GM23248 (cell line): ENCODE data around the gene ITGB6. TPM values are rescaled to one million over a fixed set of nuclear protein-coding genes. Genes with fewer than 3 reads are reported as not detected.
A peak's percentile ranks its signal among the peaks of the same experiment; 100 is the strongest.

Experiments used
- DNase-seq: peaks from one replicate; pipeline ENCODE4 v3.0.0-alpha.2; 2015
- H2AFZ ChIP-seq: fragments of 200-600 bp; sonication (generic); 2 replicates; pipeline ENCODE4 v1.6.1; 2016; ENCODE audit warnings: antibody characterized with exemption
- H3F3A ChIP-seq: fragments of 200-600 bp; sonication (generic); 2 replicates; pipeline ENCODE4 v1.6.1; 2016; ENCODE audit warnings: mild to moderate bottlenecking, antibody characterized with exemption, mixed run types; ENCODE audit not compliant: insufficient read depth
- H3K27ac ChIP-seq: fragments of 200-600 bp; sonication (generic); 2 replicates; pipeline ENCODE4 v1.5.1; 2016; ENCODE audit warnings: mild to moderate bottlenecking
- H3K27me3 ChIP-seq: fragments of 200-600 bp; sonication (generic); replicated peaks from 2 replicates; pipeline ENCODE4 v1.6.1; 2016; ENCODE audit warnings: mild to moderate bottlenecking; ENCODE audit not compliant: insufficient read depth
- H3K36me3 ChIP-seq: fragments of 200-600 bp; sonication (generic); 2 replicates; pipeline ENCODE4 v1.6.1; 2016; ENCODE audit warnings: low read depth, mild to moderate bottlenecking
- H3K4me1 ChIP-seq: fragments of 200-600 bp; sonication (generic); 2 replicates; pipeline ENCODE4 v1.6.1; 2016; ENCODE audit warnings: mild to moderate bottlenecking; ENCODE audit not compliant: insufficient read depth
- H3K4me2 ChIP-seq: fragments of 200-600 bp; sonication (generic); one replicate; pipeline ENCODE4 v1.6.1; 2016; ENCODE audit warnings: mild to moderate bottlenecking; ENCODE audit not compliant: unreplicated experiment
- H3K4me3 ChIP-seq: fragments of 200-600 bp; sonication (generic); 2 replicates; pipeline ENCODE4 v1.5.1; 2016; ENCODE audit warnings: mild to moderate bottlenecking
- H3K79me2 ChIP-seq: fragments of 200-600 bp; sonication (generic); 2 replicates; pipeline ENCODE4 v1.6.1; 2016; ENCODE audit warnings: mild to moderate bottlenecking; ENCODE audit not compliant: insufficient read depth
- H3K9ac ChIP-seq: fragments of 200-600 bp; sonication (generic); 2 replicates; pipeline ENCODE4 v1.6.1; 2016; ENCODE audit warnings: mild to moderate bottlenecking
- H3K9me2 ChIP-seq: fragments of 200-600 bp; sonication (generic); 2 replicates; pipeline ENCODE4 v1.6.1; 2016; ENCODE audit warnings: mixed run types, mild to moderate bottlenecking, moderate library complexity; ENCODE audit not compliant: insufficient read depth
- H3K9me3 ChIP-seq: fragments of 200-600 bp; sonication (generic); one replicate; pipeline ENCODE4 v1.6.1; 2017; ENCODE audit warnings: low read depth
- H4K20me1 ChIP-seq: fragments of 200-600 bp; sonication (generic); 2 replicates; pipeline ENCODE4 v1.6.0; 2016; ENCODE audit not compliant: insufficient read depth
- EZH2 ChIP-seq: fragments of 200-600 bp; sonication (generic); IDR thresholded peaks from 2 replicates; pipeline ENCODE4 v1.6.1; 2018; ENCODE audit warnings: antibody characterized with exemption, mild to moderate bottlenecking; ENCODE audit not compliant: insufficient read depth, poor library complexity, severe bottlenecking
- EZH2phosphoT487 ChIP-seq: fragments of 200-600 bp; sonication (generic); IDR thresholded peaks from 2 replicates; pipeline ENCODE4 v1.6.1; 2018; ENCODE audit warnings: antibody characterized with exemption, moderate library complexity, mild to moderate bottlenecking, low read depth; ENCODE audit not compliant: insufficient read depth
- WGBS, 2 experiments: methylation state at CpG; one replicate each; pipeline ENCODE4 v1.1.6; 2015 to 2017; ENCODE audit warnings: low lambda C conversion rate in 2 of 2, low coverage in 1 of 2; ENCODE audit errors: missing lambda C conversion rate in 2 of 2; 5-methylcytosine and 5-hydroxymethylcytosine counted together
- in situ Hi-C: fragments of 300-500 bp; cut with MboI; formaldehyde crosslinking; loops from 2 replicates; pipeline ENCODE4 v1.15.0; 2020
- polyA plus RNA-seq: library from polyadenylated mRNA; unstranded; fragments of >200 nt; fragmentation: Nextera tagmentation; extraction: Ambion mirVana; gene quantifications from 2 replicates; pipeline ENCODE4 v1.2.1, GENCODE V29; 2016
- total RNA-seq: library from RNA; depleted of rRNA; stranded (reverse); fragments of >200 nt; shearing (Covaris generic); gene quantifications from 2 replicates; pipeline ENCODE4 v1.2.3, GENCODE V29; 2014

Gene ITGB6
- total and polyA plus RNA-seq, 2 experiments from 2014 or later, result 0.05 TPM; not detected in 1

DNA sequence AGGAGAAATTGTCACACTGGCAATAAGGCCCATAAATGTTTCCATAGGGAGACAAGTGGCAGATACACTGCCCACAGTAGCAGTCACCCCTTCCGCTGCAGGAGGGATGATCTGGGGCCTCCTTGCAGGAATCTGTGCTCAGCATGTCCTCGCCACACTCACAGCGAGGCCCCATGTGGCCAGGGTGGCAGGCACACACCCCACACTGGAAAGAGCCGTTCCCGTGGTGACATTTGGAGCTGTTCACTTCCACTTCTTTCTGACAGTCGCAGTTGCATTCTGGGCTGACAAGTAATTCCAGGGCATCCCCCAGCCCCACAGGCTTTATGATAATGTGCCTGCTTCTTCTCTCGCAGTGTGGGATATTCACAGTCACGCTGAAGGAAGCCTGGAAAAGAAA lies 62.6 kb downstream of the ITGB6 start:
- Histone ChIP-seq H3K79me2 (no peaks in the 10 kb centered on the region), H3K9me3 (no peaks in the 10 kb centered on the region), H3K4me3 (no peak overlapping the region), H3F3A (peaks cover 18% of the 10 kb centered on the region; the same call in 1 of the 2 replicates), H3K9ac (no peak overlapping the region), H3K27me3 (no peaks in the 10 kb centered on the region), H3K27ac (no peak overlapping the region), H3K36me3 (no peaks in the 10 kb centered on the region), H4K20me1 (no peaks in the 10 kb centered on the region), H3K4me2 (no peak overlapping the region), H3K9me2 (no peaks in the 10 kb centered on the region), H2AFZ (no peak overlapping the region), H3K4me1 (peaks cover 15% of the 10 kb centered on the region)
- WGBS, 2 experiments, result 86 to 92% methylated on average over 8 of the region's 8 CpGs
- in situ Hi-C loops, result no loop called here
- no peak for DNase-seq
- TF ChIP-seq EZH2 (no peak), EZH2phosphoT487 (no peak)

DNA sequence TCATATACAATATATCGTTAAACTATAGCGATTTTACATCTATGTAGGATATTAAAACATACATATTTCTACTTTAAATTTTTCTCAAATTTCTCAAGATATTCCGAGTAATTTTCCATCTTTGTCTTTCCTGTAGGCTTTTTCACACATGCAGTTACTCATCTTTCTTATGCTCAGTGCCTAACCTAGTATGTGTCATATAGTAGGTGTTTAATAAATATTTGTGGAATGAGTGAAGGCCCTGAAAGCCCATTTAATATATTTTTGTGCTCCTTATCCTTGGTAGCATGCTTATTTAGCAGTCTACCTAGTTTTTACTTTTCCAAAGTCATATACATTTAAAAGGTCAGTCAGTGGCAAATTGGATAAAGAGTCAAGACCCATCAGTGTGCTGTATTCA lies 67.3 kb downstream of the ITGB6 start:
- no peak for TF ChIP-seq EZH2phosphoT487
- no peak for TF ChIP-seq EZH2
- Histone ChIP-seq H4K20me1 (no peaks in the 10 kb centered on the region), H2AFZ (no peak overlapping the region), H3K9me3 (no peaks in the 10 kb centered on the region), H3F3A (no peaks in the 10 kb centered on the region), H3K27ac (no peak overlapping the region), H3K27me3 (no peaks in the 10 kb centered on the region), H3K4me3 (no peak overlapping the region), H3K36me3 (no peaks in the 10 kb centered on the region), H3K9ac (no peak overlapping the region), H3K9me2 (no peaks in the 10 kb centered on the region), H3K4me1 (peaks cover 4% of the 10 kb centered on the region; the same call in 1 of the 2 replicates), H3K79me2 (no peaks in the 10 kb centered on the region), H3K4me2 (no peak overlapping the region)
- peak; percentile 44 for DNase-seq
- in situ Hi-C loops, result no loop called here
- WGBS, 2 experiments, result 78 to 81% methylated on average over 3 of the region's 3 CpGs

DNA sequence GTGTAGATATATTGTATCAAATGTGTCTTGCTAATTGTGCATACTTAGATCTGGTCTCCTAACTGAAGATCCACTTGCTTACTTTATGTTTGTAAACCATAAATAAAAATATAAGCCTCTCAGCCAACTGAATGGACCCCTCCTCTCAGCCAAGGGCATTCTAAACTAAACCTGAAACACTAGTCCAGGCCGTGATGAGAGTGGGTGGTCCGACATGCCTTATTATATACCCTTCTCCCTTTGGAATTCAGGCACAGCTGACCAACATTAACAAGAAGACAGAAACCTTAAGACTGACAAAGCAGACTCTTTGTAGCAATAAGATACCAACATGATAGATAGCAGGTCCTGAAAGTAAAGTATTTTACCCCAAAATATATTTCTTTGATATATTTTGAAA lies 73.3 kb downstream of the ITGB6 start:
- Histone ChIP-seq H3K4me2 (no peak overlapping the region), H3K9me2 (no peaks in the 10 kb centered on the region), H3K36me3 (no peaks in the 10 kb centered on the region), H4K20me1 (no peaks in the 10 kb centered on the region), H3K4me3 (no peak overlapping the region), H3K4me1 (no peaks in the 10 kb centered on the region), H3K27ac (no peak overlapping the region), H3K79me2 (no peaks in the 10 kb centered on the region), H3F3A (no peaks in the 10 kb centered on the region), H2AFZ (no peak overlapping the region), H3K9ac (no peak overlapping the region), H3K9me3 (no peaks in the 10 kb centered on the region), H3K27me3 (no peaks in the 10 kb centered on the region)
- 39 to 64% methylated on average over 2 of the region's 2 CpGs for WGBS, 2 experiments
- no peak for DNase-seq
- in situ Hi-C loops, result no loop called here
- TF ChIP-seq EZH2phosphoT487 (no peak), EZH2 (no peak)

DNA sequence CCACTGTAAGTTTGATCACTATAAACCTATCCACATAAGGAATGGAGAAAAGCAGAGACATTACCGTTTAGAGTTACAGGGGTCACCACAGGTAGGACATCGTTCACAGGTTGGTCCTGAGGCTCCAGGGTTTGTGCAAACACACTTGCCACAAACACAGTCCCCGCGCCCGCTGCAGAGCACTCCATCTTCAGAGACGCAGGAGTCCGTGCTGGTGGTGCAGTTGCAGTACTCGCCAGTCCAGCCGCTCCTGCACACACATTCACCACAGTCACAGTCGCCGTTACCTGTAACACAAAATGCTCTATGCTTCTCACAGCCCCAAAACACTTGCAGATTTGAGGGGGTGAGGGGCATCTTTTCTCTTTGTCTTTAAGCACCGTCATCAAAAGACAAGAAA lies 73.8 kb downstream of the ITGB6 start:
- Histone ChIP-seq H3K79me2 (no peaks in the 10 kb centered on the region), H3K9me2 (no peaks in the 10 kb centered on the region), H3K27me3 (no peaks in the 10 kb centered on the region), H2AFZ (no peak overlapping the region), H3K9ac (no peak overlapping the region), H3K4me1 (no peaks in the 10 kb centered on the region), H3K36me3 (no peaks in the 10 kb centered on the region), H3K4me2 (no peak overlapping the region), H3K27ac (no peak overlapping the region), H4K20me1 (no peaks in the 10 kb centered on the region), H3K4me3 (no peak overlapping the region), H3K9me3 (no peaks in the 10 kb centered on the region), H3F3A (no peaks in the 10 kb centered on the region)
- TF ChIP-seq EZH2phosphoT487, result no peak
- TF ChIP-seq EZH2, result no peak
- no peak for DNase-seq
- WGBS, 2 experiments, result 90% methylated on average over 12 of the region's 12 CpGs
- in situ Hi-C loops, result no loop called here

DNA sequence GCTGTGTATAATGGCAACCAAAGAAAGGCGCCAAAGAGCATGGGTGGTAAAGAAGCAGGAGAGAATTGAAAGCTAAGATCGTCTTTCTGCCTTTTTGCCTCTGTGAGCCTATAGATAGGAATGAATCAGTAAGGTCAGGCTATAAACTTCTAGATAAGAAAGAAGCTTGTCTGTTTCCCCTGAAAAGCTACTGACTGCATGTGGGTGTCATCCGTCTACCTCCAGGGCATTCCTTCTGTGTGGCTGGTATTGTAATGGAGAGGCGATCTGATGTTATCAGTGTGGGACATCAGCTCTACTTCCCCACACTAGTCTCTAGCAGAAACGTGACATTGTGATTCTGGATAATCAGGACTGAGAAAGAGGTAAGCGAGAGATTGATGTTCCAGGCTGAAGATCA lies 74.2 kb downstream of the ITGB6 start:
- no peaks in the 10 kb centered on the region for H3K27me3 ChIP-seq
- H3F3A ChIP-seq, result no peaks in the 10 kb centered on the region
- no peaks in the 10 kb centered on the region for H3K36me3 ChIP-seq
- TF ChIP-seq EZH2, result no peak
- TF ChIP-seq EZH2phosphoT487, result no peak
- no peak for DNase-seq
- no peaks in the 10 kb centered on the region for H3K9me2 ChIP-seq
- no peak overlapping the region for H2AFZ ChIP-seq
- WGBS, 2 experiments, result 76 to 77% methylated on average over 6 of the region's 6 CpGs
- no peak overlapping the region for H3K4me2 ChIP-seq
- H3K79me2 ChIP-seq, result no peaks in the 10 kb centered on the region
- H3K9me3 ChIP-seq, result no peaks in the 10 kb centered on the region
- H3K9ac ChIP-seq, result no peak overlapping the region
- no peaks in the 10 kb centered on the region for H3K4me1 ChIP-seq
- H3K4me3 ChIP-seq, result no peak overlapping the region
- no peaks in the 10 kb centered on the region for H4K20me1 ChIP-seq
- in situ Hi-C loops, result no loop called here
- H3K27ac ChIP-seq, result no peak overlapping the region
